ENCODE results near the gene FCF1.
"Not testable (repeated sequence)": the region's sequence is repeated elsewhere in the genome, so short reads cannot be mapped to it uniquely, and the experiment has no call there.

The FCF1 gene

GRCh38 chr14:74756326-74756725 lies 43.4 kb downstream of the FCF1 start:
- Histone ChIP-seq H3K36me3 (ENCODE audit: control insufficient read depth, insufficient read depth, low read length) (no peaks in the 10 kb centered on the region), H3K27ac (ENCODE audit: low read depth, low read length) (no peak overlapping the region), H3K79me2 (ENCODE audit: control insufficient read depth, insufficient read depth, low read length) (no peaks in the 10 kb centered on the region), H2BK15ac (replicated peaks; ENCODE audit: low read depth) (no peak overlapping the region), H3K9ac (ENCODE audit: low read length) (no peak overlapping the region), H2BK5ac (ENCODE audit: low read length) (no peak overlapping the region), H3K79me1 (ENCODE audit: low read length) (no peaks in the 10 kb centered on the region), H3K27me3 (ENCODE audit: insufficient read depth, low read length, poor library complexity) (no peaks in the 10 kb centered on the region), H4K8ac (ENCODE audit: low read depth, low read length) (no peak overlapping the region), H3K56ac (ENCODE audit: low read length) (no peak overlapping the region), H3K18ac (ENCODE audit: low read length) (no peak overlapping the region), H3K4me1 (ENCODE audit: control insufficient read depth, low read depth, low read length) (no peaks in the 10 kb centered on the region), H4K5ac (ENCODE audit: low read length) (no peak overlapping the region), H2BK120ac (ENCODE audit: low read depth, low read length) (no peak overlapping the region), H2AK5ac (ENCODE audit: low read length) (no peak overlapping the region), H3K4me2 (ENCODE audit: low read length) (no peak overlapping the region), H3K4ac (ENCODE audit: low read depth, low read length) (no peak overlapping the region), H3K23ac (ENCODE audit: low read length) (no peak overlapping the region), H3K4me3 (ENCODE audit: low read length) (no peak overlapping the region)
- no CpG with 5 or more reads among the region's 1 CpG for WGBS (ENCODE audit: extremely low coverage, insufficient coverage, low lambda C conversion rate)
- DNase-seq, result peak; percentile 57

GRCh38 chr14:74758505-74758904 lies 45.6 kb downstream of the FCF1 start:
- WGBS (ENCODE audit: extremely low coverage, insufficient coverage, low lambda C conversion rate), result no CpG with 5 or more reads among the region's 5 CpGs
- H3K27ac ChIP-seq (ENCODE audit: low read depth, low read length); H3K4ac ChIP-seq (ENCODE audit: low read depth, low read length); H3K4me2 ChIP-seq (ENCODE audit: low read length); H3K23ac ChIP-seq (ENCODE audit: low read length); H4K5ac ChIP-seq (ENCODE audit: low read length); H2BK5ac ChIP-seq (ENCODE audit: low read length); DNase-seq; H4K8ac ChIP-seq (ENCODE audit: low read depth, low read length); H3K27me3 ChIP-seq (ENCODE audit: insufficient read depth, low read length, poor library complexity); H3K18ac ChIP-seq (ENCODE audit: low read length); H3K79me2 ChIP-seq (ENCODE audit: control insufficient read depth, insufficient read depth, low read length); H3K9ac ChIP-seq (ENCODE audit: low read length); H2BK120ac ChIP-seq (ENCODE audit: low read depth, low read length); H3K4me1 ChIP-seq (ENCODE audit: control insufficient read depth, low read depth, low read length); H2AK5ac ChIP-seq (ENCODE audit: low read length); H3K4me3 ChIP-seq (ENCODE audit: low read length); H3K56ac ChIP-seq (ENCODE audit: low read length); H3K36me3 ChIP-seq (ENCODE audit: control insufficient read depth, insufficient read depth, low read length); H2BK15ac ChIP-seq (replicated peaks; ENCODE audit: low read depth); H3K79me1 ChIP-seq (ENCODE audit: low read length): not testable (repeated sequence)

GRCh38 chr14:74762917-74763802 lies 50.2 kb downstream of the FCF1 start, which contains the start of gene YLPM1:
Gene YLPM1, plus strand, starts transcription at chr14:74763316. Its CDS starts 174 bp downstream, at chr14:74763490.
- Histone ChIP-seq H3K36me3 (ENCODE audit: control insufficient read depth, insufficient read depth, low read length) (no peaks in the 10 kb centered on the region), H3K4me1 (ENCODE audit: control insufficient read depth, low read depth, low read length) (peaks cover 10% of the 10 kb centered on the region), H3K4ac (ENCODE audit: low read depth, low read length) (peak within 1 kb of the TSS; percentile 77), H3K27ac (ENCODE audit: low read depth, low read length) (peak within 1 kb of the TSS; percentile 3), H3K9ac (ENCODE audit: low read length) (peak within 1 kb of the TSS; percentile 91), H3K79me2 (ENCODE audit: control insufficient read depth, insufficient read depth, low read length) (peaks cover 44% of the 10 kb centered on the region), H3K23ac (ENCODE audit: low read length) (peak within 1 kb of the TSS; percentile 97), H3K4me2 (ENCODE audit: low read length) (peak within 1 kb of the TSS; percentile 41), H3K4me3 (ENCODE audit: low read length) (peak within 1 kb of the TSS; percentile 78), H3K18ac (ENCODE audit: low read length) (peak within 1 kb of the TSS; percentile 87), H3K79me1 (ENCODE audit: low read length) (no peaks in the 10 kb centered on the region), H2BK15ac (replicated peaks; ENCODE audit: low read depth) (peak within 1 kb of the TSS; percentile 85), H3K27me3 (ENCODE audit: insufficient read depth, low read length, poor library complexity) (no peaks in the 10 kb centered on the region), H3K56ac (ENCODE audit: low read length) (peak within 1 kb of the TSS; percentile 97), H2AK5ac (ENCODE audit: low read length) (peak within 1 kb of the TSS; percentile 51), H2BK5ac (ENCODE audit: low read length) (peak within 1 kb of the TSS; percentile 42), H4K8ac (ENCODE audit: low read depth, low read length) (peak within 1 kb of the TSS; percentile 93), H2BK120ac (ENCODE audit: low read depth, low read length) (no peak within 1 kb of the TSS), H4K5ac (ENCODE audit: low read length) (peak within 1 kb of the TSS; percentile 100)
- DNase-seq, result peak; percentile 98
- no CpG with 5 or more reads among the region's 76 CpGs for WGBS (ENCODE audit: extremely low coverage, insufficient coverage, low lambda C conversion rate)

GRCh38 chr14:74763803-74764531 lies 51.0 kb downstream of the FCF1 start:
- no peak overlapping the region for H2BK15ac ChIP-seq (replicated peaks; ENCODE audit: low read depth)
- WGBS (ENCODE audit: extremely low coverage, insufficient coverage, low lambda C conversion rate), result no CpG with 5 or more reads among the region's 19 CpGs
- H4K8ac ChIP-seq (ENCODE audit: low read depth, low read length), result no peak overlapping the region
- no peaks in the 10 kb centered on the region for H3K36me3 ChIP-seq (ENCODE audit: control insufficient read depth, insufficient read depth, low read length)
- no peaks in the 10 kb centered on the region for H3K27me3 ChIP-seq (ENCODE audit: insufficient read depth, low read length, poor library complexity)
- peak overlapping the region; percentile 3 for H3K27ac ChIP-seq (ENCODE audit: low read depth, low read length)
- peaks cover 10% of the 10 kb centered on the region for H3K4me1 ChIP-seq (ENCODE audit: control insufficient read depth, low read depth, low read length)
- H3K18ac ChIP-seq (ENCODE audit: low read length), result peak overlapping the region; percentile 87
- no peaks in the 10 kb centered on the region for H3K79me1 ChIP-seq (ENCODE audit: low read length)
- H2AK5ac ChIP-seq (ENCODE audit: low read length), result peak overlapping the region; percentile 51
- peaks cover 50% of the 10 kb centered on the region for H3K79me2 ChIP-seq (ENCODE audit: control insufficient read depth, insufficient read depth, low read length)
- H2BK5ac ChIP-seq (ENCODE audit: low read length), result no peak overlapping the region
- peak overlapping the region; percentile 91 for H3K9ac ChIP-seq (ENCODE audit: low read length)
- peak; percentile 53 for DNase-seq
- peak overlapping the region; percentile 41 for H3K4me2 ChIP-seq (ENCODE audit: low read length)
- H3K56ac ChIP-seq (ENCODE audit: low read length), result peak overlapping the region; percentile 97
- peak overlapping the region; percentile 78 for H3K4me3 ChIP-seq (ENCODE audit: low read length)
- H4K5ac ChIP-seq (ENCODE audit: low read length), result no peak overlapping the region
- H2BK120ac ChIP-seq (ENCODE audit: low read depth, low read length), result no peak overlapping the region
- peak overlapping the region; percentile 77 for H3K4ac ChIP-seq (ENCODE audit: low read depth, low read length)
- peak overlapping the region; percentile 97 for H3K23ac ChIP-seq (ENCODE audit: low read length)

GRCh38 chr14:74765721-74766120 lies 52.8 kb downstream of the FCF1 start:
- Histone ChIP-seq H3K9ac (ENCODE audit: low read length) (peak overlapping the region; percentile 3), H3K79me1 (ENCODE audit: low read length) (peaks cover 1% of the 10 kb centered on the region), H2AK5ac (ENCODE audit: low read length) (no peak overlapping the region), H2BK15ac (replicated peaks; ENCODE audit: low read depth) (no peak overlapping the region), H3K4me2 (ENCODE audit: low read length) (peak overlapping the region; percentile 26), H3K18ac (ENCODE audit: low read length) (no peak overlapping the region), H3K4ac (ENCODE audit: low read depth, low read length) (no peak overlapping the region), H3K4me1 (ENCODE audit: control insufficient read depth, low read depth, low read length) (peaks cover 10% of the 10 kb centered on the region), H2BK5ac (ENCODE audit: low read length) (no peak overlapping the region), H4K8ac (ENCODE audit: low read depth, low read length) (no peak overlapping the region), H3K79me2 (ENCODE audit: control insufficient read depth, insufficient read depth, low read length) (peaks cover 53% of the 10 kb centered on the region), H3K27me3 (ENCODE audit: insufficient read depth, low read length, poor library complexity) (no peaks in the 10 kb centered on the region), H3K56ac (ENCODE audit: low read length) (no peak overlapping the region), H3K23ac (ENCODE audit: low read length) (no peak overlapping the region), H3K36me3 (ENCODE audit: control insufficient read depth, insufficient read depth, low read length) (no peaks in the 10 kb centered on the region), H2BK120ac (ENCODE audit: low read depth, low read length) (no peak overlapping the region), H3K4me3 (ENCODE audit: low read length) (no peak overlapping the region), H3K27ac (ENCODE audit: low read depth, low read length) (no peak overlapping the region), H4K5ac (ENCODE audit: low read length) (no peak overlapping the region)
- no peak for DNase-seq
